Dermis microvascular lymphatic vessel endothelial cell (primary cell): Measurements from ENCODE around the gene TAF10. TPM values are rescaled to one million over a fixed set of nuclear protein-coding genes. Genes with fewer than 3 reads are reported as not detected.

ENCODE experiments used
- DNase-seq, 2 donors: peaks; one replicate each; pipeline versions ENCODE4 v3.0.0 to v3.0.0-alpha.2; 2010; ENCODE audit warnings: low read depth in 2 of 2
- total RNA-seq: library from RNA; depleted of rRNA; stranded (reverse); fragments of >200 nt; gene quantifications from 2 replicates; pipeline ENCODE4 v1.2.1, GENCODE V29; 2014

TAF10 gene
- 25.2 and 28.6 TPM in 2 replicates for total RNA-seq

DNA sequence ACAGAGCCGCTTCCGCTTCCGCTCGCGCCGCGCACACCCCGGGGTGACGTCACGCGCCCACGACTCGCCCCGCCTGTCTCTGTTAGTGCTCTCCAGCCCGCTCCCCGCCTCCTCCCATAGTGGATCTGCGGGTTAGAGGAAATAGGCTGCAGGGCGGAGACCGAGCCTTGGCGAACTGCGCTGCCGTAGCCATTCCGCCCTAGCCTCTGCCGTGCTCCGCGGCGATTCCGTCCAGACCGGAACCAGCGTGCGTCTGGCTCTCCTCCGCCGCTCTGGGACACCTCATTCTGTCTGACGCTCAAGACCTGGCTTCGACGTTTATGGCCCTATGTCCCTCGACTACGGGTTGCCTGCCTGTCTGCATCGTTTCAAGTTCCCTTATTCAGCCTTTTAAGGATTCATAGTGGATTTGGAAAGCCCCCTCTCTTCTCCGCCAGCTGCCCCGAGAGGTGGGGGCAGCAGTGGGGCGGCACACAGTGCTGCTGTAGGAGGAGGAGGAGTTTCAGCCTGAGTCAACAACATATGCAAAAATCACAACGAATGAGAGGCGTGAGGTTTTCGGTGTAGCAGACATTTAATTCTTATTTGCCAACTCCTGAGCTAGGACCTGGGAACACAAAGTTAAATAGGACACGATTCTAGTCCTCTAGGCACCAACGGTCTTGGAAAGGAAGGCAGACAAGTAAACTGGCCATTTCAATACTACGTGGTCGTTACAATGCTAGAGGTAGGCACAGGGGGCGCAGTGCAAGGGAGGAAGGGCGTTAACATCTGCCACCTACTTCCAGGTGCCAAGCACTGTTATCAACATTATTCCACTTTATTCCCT is at the start of gene TAF10:
Gene TAF10, minus strand, starts transcription at position 4 of the 829 bp plus-strand sequence. CDS start 27 bp downstream, outside the sequence.
- DNase-seq = peak; percentile 89 to 97

DNA sequence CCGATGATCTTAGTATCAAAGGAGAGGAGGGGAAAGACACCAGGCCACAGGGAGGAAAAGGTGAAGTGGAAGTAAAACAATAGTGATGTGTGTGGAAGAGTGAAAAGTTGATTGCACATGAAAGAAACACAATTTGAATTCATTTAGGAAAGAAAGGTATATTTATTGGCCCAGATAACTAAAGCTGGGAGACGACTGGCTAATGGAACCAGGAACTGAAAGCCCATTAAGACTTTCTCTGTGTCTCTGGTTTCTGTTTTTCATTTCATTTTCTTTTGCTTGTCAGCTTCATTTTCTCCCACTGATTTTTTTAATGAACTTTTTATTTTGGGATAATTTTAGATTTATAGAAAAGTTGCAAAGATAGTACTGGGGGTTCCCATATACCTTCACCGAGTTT is 48.7 kb upstream of the TAF10 start:
- DNase-seq = no peak

DNA sequence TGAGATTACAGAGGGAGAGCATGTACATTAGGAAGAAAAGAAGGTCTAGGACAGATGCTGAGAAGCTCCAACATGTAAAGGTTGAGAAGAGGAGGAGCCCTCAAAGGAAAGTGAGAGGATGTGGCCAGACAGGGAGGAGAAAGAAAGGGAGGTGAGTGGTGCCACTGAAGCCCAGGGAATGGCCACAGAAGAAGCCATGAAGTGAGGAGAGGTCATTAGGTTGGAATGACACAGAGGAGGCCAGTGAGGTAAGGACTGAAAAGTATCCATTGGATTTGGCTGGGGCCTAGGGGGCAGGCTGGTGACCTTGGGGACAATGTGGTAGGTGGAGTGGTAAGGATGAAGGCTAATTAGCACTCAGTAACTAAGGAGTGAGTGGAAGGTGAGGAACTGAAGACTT is 46.6 kb upstream of the TAF10 start:
- DNase-seq = no peak

DNA sequence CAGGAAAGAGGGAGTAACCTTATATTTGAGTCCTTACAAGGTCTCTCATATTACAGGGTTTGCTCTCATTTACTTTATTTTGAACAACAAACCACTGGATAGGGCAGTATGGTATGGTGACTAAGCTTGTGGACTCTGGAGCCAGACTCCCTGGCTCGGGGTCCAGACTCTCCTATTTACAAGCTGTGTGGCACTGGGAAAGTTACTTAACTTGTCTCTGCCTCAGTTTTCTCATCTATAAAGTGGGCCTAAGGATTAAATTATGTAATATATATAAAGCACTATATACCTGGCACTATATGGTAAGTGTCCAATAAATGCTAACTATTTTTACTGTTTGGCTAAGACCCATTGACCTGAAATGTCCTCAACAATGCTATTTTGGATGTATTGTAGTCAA is 45.3 kb upstream of the TAF10 start:
- no peak for DNase-seq

DNA sequence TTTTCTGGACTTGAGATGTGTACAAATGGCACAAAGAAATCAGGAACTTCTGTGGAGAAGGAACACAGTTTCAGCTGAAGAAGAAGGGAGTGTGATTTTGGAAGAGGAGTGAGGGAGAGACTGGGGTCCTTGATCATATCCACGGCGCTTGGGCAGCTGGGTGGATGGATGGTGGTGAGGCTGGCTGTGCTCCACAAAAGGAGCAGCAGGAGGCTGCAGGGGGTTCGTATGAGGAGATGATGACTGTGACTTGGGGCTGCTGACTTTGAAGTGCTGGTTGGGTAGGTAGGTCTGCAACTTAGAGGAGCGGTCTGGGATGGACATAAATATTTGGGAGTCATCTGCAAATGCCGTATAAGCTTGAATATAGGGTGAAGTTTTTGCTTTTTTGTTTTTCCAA is 44.9 kb upstream of the TAF10 start:
- no peak for DNase-seq

DNA sequence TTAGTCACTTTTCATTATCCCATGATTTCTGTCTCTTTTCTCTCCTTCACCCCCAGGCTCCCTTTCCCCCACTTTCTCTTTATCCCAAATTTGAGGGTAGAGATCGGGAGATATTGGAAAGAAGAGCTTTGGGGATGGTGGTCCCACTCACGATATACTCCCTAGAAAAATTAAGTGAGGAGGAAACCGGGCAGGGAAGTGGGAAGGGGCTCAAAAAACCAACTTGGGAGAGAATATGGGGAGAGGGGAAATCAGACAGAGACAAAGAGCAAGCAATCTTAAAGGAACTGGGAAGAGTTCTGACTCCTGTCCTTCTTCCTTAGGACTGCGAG is 44.5 kb upstream of the TAF10 start:
- DNase-seq = no peak

DNA sequence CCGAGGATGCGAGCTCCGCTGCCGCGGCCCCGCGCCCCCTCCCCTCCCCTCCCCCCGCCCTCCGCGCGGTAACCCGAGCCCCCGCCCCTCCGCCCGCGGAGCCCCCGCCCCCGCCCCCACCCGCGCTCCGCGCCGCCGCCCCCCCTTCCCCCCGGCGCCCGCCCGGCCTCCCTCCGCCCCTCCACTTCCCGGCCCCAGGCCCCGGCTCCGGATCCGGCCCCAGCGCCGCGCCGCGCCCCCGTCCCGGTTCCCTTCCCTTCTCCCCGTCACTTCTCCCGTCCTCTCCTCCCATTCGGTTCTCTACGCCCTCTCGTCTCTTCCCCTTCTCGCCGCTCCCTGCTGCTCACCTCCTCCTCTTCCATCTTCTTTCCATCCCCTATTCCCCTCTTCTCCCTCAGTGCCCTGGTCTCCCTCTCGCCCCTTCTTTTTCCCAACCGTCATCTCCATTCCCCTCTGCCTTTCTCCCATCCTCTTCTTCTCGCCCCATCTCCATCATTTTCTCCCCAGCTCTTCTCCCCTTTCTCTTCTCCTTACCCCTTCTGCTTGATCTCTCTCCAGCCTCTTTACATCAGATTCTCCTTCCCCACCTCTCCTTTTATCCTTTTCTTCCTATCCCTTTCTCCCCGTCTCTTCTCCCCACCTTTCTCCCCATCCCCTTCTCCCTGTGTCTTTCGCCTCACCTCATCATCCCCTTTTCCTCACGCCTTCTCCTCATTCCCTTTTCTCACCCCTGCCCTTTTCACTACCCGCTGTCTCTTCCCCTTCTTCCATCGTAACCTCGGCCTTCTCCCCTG is 44.0 kb upstream of the TAF10 start, which contains the start of gene DCHS1:
Gene DCHS1, minus strand, starts transcription at position 20 of the 794 bp plus-strand sequence. CDS start 14,196 bp downstream, outside the sequence.
- peak in 1 of 2 donors; percentile 39 for DNase-seq

DNA sequence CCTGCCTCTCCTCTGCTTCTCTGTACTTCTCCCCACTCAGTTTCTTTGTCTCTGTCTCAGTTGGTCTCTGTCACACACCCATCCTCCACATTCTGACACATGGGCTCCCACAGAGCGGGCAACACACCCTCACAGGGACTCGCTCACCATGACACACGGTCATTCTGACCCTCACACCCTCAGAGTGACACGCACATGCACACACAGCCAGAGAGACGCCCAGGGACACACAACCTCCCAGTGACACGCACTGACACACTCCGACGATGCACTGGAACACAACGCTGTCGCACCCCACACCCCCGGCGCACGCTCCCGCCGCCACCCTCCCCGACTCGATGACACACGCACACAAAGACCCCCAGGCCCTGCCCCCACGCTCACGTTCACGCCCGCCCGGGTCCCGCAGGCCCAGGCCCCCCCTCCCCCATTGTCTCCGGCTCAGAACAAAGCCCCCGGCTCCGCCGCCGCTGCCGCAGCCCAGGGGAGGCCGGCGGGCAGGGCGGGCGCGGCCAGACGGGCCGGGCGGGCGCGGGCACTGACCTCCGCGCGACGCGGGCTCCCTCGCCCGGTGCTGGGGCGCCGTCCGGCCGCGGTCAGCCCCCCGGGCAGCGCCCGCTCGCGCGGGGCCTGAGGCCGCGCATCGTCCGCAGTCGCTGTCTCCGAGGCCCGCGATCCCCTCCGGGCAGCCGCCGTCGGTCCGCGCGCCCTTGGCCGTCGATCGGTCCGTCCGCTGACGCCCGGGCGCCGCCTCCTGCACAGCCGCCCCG is 43.2 kb upstream of the TAF10 start:
- peak in 1 of 2 donors; percentile 50 for DNase-seq

DNA sequence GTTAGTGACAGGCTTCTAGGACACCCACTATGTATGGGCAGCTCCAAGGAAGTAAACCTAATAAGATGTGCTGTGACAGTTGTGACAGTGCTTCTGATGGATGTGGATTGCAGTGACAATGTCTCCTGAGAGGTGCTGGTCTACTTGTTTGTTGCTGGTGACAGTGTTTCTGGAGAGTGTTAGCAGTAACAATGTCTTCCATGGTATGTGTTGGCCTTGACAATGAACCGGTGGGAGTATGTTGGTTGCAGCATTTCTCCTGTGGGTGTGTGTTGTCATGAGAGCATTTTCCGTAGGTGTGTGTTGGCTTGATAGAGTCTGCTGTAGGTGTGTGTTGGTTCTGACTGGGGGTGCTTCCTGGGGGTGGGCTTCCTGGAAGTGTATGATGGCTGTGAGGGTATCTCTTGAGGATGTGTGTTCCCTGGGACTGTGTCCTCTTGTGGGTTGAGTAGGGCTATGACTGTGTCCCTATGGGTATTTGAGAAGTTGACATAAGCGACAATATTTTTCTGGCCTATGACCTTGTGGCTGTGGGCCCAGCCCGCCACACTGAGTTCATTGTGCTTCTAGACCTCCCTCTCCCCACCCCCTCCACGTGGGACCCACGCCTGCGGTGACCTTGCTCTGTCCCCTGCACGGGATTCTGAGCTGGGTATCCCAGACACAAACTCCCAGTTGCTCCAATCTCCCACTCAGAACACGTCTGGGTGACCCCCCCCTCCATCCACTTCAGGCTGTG is 42.4 kb upstream of the TAF10 start:
- DNase-seq = no peak

DNA sequence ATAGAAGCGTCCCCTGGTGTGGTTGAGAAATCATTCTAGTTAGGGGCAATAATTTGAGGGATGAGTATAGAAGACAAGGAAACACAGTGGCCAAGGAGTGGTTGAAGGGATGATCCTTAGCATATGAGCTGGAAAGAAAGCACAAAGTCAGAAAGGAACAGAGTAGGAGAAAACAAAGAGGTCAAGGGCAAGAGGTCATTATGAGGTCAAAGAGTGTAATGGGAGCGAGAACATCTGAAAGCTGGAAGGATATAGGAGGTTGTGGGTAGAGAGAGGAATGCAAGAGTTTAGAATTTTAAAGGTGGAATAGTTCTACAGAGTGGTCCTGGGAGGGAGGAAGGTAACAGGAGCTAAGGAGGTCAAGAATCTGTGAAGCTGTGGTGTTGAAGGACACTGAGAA is 41.6 kb upstream of the TAF10 start:
- no peak for DNase-seq

DNA sequence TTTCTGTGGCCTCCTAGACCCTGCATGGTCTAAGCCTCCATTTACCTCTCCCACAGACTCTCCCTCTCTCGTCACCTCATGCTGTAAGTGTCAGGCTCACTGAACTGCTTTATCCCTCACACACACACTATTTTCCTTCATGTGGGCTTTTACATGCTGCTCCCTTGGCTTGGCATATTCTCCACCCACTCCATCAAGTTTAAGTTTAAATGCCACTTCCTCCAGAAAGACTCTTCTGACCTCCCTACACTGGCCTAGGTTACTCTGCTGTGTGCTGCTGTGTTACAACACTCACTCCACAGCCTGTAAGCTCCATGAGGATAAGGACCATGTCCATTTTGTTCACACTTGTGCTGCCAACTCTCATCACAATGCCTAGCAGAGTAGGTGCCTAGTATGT is 41.1 kb upstream of the TAF10 start:
- no peak for DNase-seq

DNA sequence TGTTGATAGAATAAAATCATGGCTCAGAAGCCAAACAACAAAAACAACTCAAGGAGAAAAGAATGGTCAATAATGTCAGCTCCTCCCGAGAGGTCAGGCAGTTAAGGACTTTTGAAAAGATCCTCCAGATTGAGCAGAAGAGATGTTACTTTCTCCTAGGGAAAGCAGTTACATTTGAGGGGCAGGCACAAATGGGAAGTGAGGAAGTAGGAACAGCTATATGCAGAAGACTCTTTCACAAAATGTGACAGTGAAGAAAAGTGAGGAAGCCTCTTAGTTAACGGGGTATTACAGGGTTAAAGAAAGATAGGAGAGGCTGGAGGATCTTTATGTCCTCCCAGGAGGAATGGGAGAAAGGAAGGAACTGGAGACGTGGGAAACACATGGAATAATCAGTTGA is 40.2 kb upstream of the TAF10 start:
- DNase-seq = no peak

DNA sequence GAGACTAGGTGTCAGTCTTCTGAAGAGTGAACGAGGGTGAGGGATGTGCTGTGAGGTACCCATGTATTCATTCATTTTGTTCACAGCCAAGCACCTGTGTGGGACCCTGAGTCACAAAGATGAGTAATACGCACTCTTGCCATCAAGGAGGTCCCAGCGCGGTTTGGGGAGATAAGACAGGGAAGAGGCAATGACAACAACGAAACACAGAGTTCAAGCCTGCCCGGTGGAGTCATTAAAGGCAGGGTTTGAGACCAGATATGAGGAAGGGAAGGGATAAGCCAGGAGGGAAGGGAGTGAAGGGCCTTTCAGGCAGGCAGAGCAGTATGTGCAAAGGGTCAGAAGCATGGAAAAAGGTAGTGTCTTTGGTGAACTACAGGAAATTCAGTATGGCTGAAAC is 39.0 kb upstream of the TAF10 start:
- DNase-seq = no peak

DNA sequence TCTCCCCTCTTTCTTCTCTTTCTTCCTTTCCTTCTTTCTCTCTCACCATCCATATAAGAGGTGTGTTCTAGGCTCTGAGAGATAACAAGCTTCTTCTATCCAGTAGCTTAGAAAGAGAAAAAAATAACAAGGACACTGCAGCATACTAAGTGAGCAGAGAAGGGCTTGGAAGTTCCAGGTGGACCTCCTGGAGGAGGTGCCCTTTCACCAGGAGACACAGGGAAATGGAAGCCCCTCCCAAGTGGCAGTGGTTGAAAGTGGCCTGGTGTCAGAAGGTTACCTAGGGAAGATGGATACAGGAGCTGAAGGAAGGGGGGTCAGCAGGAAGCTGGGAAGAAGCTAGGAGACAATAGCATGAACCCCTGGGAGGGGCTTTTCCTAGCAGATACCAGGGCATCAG is 38.1 kb upstream of the TAF10 start:
- no peak for DNase-seq

DNA sequence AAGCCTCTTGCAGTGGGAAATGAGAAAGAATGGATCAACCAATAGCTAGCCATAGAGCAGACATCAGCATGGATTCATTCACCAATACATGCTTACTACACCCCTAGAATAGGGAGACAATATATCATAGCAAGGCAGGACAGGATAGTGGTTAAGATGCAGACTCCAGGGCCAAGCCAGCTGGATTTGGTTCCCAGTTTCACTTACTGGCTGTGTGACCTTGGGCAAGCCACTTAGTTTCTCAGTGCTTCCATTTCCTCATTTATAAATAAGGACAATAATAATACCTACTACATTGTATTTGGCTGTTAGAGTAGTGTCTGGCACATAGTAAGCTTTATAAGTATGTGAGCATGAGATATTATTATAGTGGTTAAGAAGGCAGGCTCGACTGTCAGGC is 36.5 kb upstream of the TAF10 start:
- no peak for DNase-seq

DNA sequence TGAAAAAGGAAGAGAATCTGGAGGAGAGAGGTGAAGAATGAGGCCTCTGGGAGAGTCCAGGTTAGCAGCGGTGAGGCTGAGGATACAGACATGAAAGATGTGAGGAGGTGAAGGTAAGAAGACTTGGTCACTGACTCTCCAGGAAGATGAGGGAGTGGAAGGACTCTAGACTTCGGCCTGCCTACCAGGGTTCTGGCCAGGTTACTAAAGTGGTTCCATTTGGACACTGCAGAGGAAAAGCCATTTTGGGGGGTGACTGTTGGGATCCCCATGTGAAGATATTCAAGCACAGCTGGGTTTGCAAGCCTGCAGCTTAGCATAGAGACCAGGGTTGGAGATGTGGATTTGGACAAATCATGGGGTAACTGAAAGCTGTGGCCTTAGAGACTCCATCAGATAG is 35.8 kb upstream of the TAF10 start:
- no peak for DNase-seq

DNA sequence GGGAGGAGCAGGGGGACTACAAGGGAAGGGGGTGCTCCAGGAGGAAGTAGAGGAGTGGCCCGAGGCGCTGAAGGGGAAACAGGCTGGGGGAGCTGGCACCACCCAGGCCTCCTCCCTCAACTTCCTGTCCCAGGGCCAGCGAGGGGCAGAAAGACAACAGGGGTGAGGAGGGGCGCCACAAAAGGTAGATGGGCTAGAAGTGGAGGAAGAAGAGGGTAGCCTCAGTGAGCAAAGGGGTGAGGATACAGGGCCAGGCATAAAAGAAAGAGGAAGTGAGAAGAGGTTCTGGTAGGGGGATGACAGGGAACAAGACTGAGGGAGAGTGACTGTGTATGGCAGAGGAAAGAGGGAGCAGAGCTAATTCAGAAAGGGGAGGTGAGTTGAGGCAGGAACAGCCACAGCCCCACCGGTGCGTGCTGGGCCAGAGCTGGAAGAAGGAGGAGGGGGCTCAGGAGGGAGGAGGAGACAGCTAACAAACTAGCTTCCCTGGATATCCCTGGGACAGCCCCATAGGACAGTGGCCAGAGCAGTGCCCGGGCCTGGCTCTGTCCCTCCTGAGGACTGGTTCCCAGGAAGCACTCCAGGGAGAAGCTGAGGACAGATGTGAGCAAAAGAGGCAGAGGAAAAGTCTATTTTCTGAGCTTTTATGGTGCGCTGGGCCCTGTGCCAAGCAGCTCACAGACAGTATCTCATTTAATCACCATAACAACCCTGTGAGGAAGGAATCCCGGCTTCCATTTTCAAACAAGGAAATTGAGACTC is 35.1 kb upstream of the TAF10 start:
- DNase-seq = peak in 1 of 2 donors; percentile 69

DNA sequence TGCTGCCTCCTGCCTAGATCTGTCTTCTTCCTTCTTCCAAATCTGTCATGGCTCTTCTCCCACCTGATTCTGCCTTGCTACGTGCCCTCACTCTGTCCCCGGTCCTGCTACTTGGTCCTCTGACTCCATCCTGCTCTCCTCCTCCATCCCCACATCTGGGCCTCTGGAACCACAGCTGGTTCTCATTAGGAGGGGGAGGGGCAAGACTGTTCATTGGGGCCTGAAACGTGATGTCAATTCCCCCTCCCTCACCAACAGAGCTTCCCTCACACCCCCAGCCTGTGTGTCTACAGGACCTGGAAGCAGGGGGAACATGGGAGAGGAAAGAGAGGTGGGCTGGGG is 34.5 kb upstream of the TAF10 start:
- DNase-seq = no peak

DNA sequence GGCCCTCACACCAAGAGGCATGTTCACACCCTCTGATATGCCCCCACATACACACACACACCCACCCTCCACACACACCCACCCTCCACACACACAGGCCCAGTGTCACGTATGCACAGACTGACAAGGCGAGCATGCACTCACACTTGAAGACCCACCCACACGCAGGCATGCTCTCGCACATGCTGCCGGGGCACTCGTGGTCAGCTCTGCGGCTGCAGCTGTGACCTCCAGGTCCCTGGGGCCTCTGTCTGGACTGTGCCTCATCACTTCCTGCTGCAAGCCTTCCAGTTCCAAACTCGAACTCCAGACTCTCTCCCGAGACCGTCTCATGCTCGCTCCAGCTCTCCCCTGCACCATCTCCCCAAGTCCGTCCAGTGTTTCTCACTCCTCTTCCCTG is 34.1 kb upstream of the TAF10 start:
- peak in 1 of 2 donors; percentile 69 for DNase-seq

DNA sequence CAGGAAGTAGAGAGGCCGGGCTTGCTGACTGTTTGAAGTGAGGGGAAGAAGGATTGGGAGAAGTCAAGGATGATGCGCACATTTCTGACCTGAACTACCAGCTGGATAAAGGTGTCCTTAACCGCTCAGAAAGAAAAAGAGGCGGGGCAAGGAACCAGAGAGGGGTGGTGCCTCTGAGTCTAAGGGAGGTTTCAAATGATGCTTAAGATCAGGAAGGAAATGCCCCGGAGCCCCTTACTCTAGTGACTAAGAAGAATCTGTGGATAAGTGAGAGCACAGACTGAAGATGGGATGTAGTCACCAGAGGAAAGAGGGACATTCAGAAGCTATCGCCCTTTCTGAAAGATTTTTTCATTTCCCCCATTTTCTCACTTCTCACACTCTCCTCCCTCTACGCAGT is 30.9 kb upstream of the TAF10 start:
- no peak for DNase-seq
